Lower leg skin (tissue), 4 donors: ENCODE measurements around the gene MRPL55. TPM values are rescaled to one million over a fixed set of nuclear protein-coding genes. Genes with fewer than 3 reads are reported as not detected.

Experiments
- DNase-seq, 2 donors: peaks; one replicate each; pipeline ENCODE4 v3.0.0-alpha.2; 2019; ENCODE audit warnings: low spot score in 2 of 2
- H3K4me3 ChIP-seq: fragments of 200-600 bp; sonication (generic); 2 replicates; pipeline ENCODE4 v1.5.1; 2017; ENCODE audit warnings: mild to moderate bottlenecking, low read depth; ENCODE audit not compliant: poor library complexity, severe bottlenecking
- CTCF ChIP-seq, 3 donors: fragments of 450-650 bp; IDR thresholded peaks; one replicate each; pipeline ENCODE4 v1.5.1; 2016; ENCODE audit warnings: antibody characterized with exemption in 3 of 3, mild to moderate bottlenecking in 3 of 3, moderate library complexity in 2 of 3
- POLR2A ChIP-seq, 2 donors: fragments of 450-650 bp; IDR thresholded peaks; one replicate each; pipeline ENCODE4 v1.6.1; 2016 to 2017; ENCODE audit warnings: antibody characterized with exemption in 2 of 2, mild to moderate bottlenecking in 1 of 2, moderate library complexity in 1 of 2
- WGBS, 2 donors: methylation state at CpG; one replicate each; pipeline ENCODE4 v1.1.5; 2018; 5-methylcytosine and 5-hydroxymethylcytosine counted together
- intact Hi-C: fragments of 100-400 bp; cut with DNase I; formaldehyde crosslinking; loops from one replicate; pipeline ENCODE4 v1.15.0; 2023; ENCODE audit warnings: low total_unique reads
- total RNA-seq, 4 donors: library from RNA; depleted of rRNA; stranded (reverse); fragments of >200 nt; gene quantifications; one replicate each; pipeline ENCODE4 v1.1.0, GENCODE V29; 2016

The MRPL55 gene
- total RNA-seq, 4 donors from 2014 or later = 59.1 to 100 (median 82.2) TPM

GRCh38 chr1:228134591-228134990, 25.5 kb upstream of the MRPL55 start:
- WGBS, 2 donors = 87 to 91% methylated on average over 12 of the region's 12 CpGs
- TF ChIP-seq POLR2A (IDR thresholded peaks at IDR 0.05) = no peak
- intact Hi-C loops = no loop called here
- no peak overlapping the region for H3K4me3 ChIP-seq
- peak in 1 of 2 donors; percentile 48 for DNase-seq

GRCh38 chr1:228131766-228132165, 22.7 kb upstream of the MRPL55 start:
- intact Hi-C loops = no loop called here
- WGBS, 2 donors = 63 to 67% methylated on average over 2 of the region's 2 CpGs
- no peak for TF ChIP-seq CTCF (IDR thresholded peaks at IDR 0.05)
- TF ChIP-seq POLR2A (IDR thresholded peaks at IDR 0.05) = no peak
- no peak for DNase-seq
- H3K4me3 ChIP-seq = no peak overlapping the region

GRCh38 chr1:228125185-228125584, 16.1 kb upstream of the MRPL55 start:
- H3K4me3 ChIP-seq = no peak overlapping the region
- TF ChIP-seq CTCF (IDR thresholded peaks at IDR 0.05) (no peak), POLR2A (IDR thresholded peaks at IDR 0.05) (no peak)
- intact Hi-C loops = loop anchor here (10.0 kb wide), 1 partner anchor 360 kb away; the partner anchor contains the start of gene RNF187
- DNase-seq = no peak
- 76 to 80% methylated on average over 5 of the region's 5 CpGs for WGBS, 2 donors

- WGBS, 2 donors = 77 to 84% methylated on average over 2 of the region's 2 CpGs
- peak in 1 of 2 donors; percentile 43 for DNase-seq
- TF ChIP-seq POLR2A (IDR thresholded peaks at IDR 0.05) (no peak), CTCF (IDR thresholded peaks at IDR 0.05) (no peak)
- intact Hi-C loops = loop anchor here (10.0 kb wide), 1 partner anchor 361 kb away; the partner anchor contains the start of gene RNF187
- no peak overlapping the region for H3K4me3 ChIP-seq
These were observed 14.4 kb upstream of the MRPL55 start for GRCh38 chr1:228123505-228123904.

GRCh38 chr1:228122921-228123441, 13.9 kb upstream of the MRPL55 start:
- no peak overlapping the region for H3K4me3 ChIP-seq
- DNase-seq = peak in 1 of 2 donors; percentile 8
- 70 to 80% methylated on average over 1 of the region's 1 CpG for WGBS, 2 donors
- intact Hi-C loops = loop anchor here (10.0 kb wide), 1 partner anchor 362 kb away; the partner anchor contains the start of gene RNF187
- TF ChIP-seq POLR2A (IDR thresholded peaks at IDR 0.05) (no peak), CTCF (IDR thresholded peaks at IDR 0.05) (no peak)

- 37 to 43% methylated on average over 5 of the region's 5 CpGs for WGBS, 2 donors
- peak in 1 of 2 donors; percentile 10 for DNase-seq
- TF ChIP-seq POLR2A (IDR thresholded peaks at IDR 0.05) (no peak), CTCF (IDR thresholded peaks at IDR 0.05) (no peak)
- intact Hi-C loops = loop anchor here (10.0 kb wide), 1 partner anchor 364 kb away; the partner anchor contains the start of gene RNF187
- H3K4me3 ChIP-seq = no peak overlapping the region
These were observed 11.9 kb upstream of the MRPL55 start for GRCh38 chr1:228120857-228121489.
